IPS-NIHi11 (cell line): ENCODE measurements around the gene TTC16.

Experiments
- DNase-seq: peaks from one replicate; pipeline ENCODE4 v3.0.0; 2012; ENCODE audit warnings: mixed read lengths, low spot score

Gene TTC16

GRCh38 chr9:127722055-127722745 lies 6.3 kb downstream of the TTC16 start:
- DNase-seq = no peak

DNA sequence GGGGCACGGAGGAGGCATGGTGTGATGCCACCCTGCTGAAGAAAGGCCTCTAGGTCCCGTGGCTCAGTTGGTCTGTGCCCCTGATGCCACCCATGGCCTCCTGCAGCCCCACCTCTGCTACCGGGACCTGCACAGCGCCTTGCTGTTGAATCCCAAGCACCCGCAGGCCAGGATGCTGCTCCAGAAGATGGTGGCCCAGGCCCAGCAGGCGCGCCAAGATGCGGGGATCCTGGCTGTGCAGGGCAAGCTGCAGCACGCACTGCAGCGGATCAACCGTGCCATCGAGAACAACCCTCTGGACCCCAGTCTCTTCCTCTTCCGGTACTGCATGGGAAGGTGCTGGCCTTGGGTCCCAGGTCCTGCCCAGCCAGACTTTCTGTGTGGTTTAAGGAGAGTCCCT lies 7.1 kb downstream of the TTC16 start:
- no peak for DNase-seq

DNA sequence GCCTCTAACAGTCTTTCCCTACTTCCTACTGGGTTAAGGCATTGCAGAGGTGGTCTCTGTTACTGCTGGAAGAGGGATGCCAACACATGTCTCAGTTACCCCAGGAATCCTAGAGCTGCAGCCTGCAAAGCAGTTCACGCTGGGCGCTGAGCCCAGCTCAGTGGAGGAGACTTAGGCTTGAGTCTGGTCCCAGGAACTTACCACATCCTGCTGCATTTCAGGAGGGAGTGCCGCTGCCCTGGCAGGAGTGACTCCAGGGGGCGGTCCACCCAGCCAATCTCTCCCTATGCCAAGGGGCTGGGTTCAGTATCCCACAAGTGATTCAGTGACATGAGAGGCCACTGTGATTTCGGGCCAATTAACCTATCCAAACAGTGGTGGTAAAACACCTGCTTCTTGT lies 7.6 kb downstream of the TTC16 start:
- no peak for DNase-seq

GRCh38 chr9:127724012-127724411 lies 8.1 kb downstream of the TTC16 start:
- peak; percentile 18 for DNase-seq

DNA sequence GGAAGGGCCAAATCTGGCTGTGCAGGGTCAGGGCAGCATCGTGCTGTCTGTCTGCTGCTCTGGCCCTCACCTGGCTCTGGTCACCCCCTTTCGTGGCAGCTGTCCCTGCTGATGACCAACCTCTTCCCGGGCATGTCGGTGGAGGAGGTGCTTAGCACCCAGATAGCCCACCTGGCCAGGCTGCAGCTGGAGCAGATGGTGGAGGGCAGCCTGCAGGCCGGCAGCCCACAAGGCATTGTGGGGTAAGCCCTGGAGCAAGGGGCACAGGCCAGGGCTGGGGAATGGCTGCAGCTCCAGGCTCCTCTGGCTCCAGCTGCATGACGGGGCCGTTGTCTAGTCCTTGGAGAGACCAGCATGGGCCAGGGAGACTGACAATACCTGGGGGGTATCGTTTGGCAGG lies 11.0 kb downstream of the TTC16 start:
- DNase-seq = no peak

GRCh38 chr9:127728808-127729207 lies 12.9 kb downstream of the TTC16 start:
- no peak for DNase-seq

DNA sequence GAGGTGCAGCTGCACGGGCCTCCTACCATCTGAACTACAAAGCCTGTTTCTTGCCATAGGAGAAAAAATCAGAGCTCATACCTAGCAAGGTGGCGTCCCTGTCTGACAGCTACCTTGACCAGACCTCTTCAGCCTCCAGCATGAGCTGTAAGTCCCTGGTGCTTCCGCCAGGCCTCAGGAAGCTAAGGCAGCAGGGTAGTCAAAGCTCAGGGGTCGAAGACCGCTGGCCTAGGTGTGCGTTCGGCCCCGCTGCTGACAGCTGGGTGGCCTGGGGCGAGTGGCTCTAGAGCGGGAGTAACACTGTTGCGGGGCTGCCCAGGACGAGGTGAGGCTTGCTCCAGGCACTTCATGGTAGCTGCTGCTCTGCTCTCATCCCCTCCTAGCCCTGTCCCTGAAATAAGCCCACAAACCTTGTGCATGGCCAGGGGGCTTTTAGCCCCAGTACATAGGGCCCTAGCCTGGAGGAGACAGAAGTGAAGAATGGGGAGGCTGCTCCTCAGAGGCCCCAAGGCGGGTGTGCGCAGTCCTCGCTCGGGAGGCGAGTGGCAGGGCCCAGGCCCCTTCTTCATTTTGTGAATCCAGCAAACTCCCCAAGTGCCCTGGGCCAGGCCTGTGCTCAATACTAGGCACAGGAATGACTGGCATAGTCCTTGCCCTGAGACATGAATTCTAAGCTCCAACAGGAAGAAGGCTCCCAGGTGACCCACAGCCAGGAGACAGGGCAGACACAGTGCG lies 13.8 kb downstream of the TTC16 start:
- DNase-seq = no peak

DNA sequence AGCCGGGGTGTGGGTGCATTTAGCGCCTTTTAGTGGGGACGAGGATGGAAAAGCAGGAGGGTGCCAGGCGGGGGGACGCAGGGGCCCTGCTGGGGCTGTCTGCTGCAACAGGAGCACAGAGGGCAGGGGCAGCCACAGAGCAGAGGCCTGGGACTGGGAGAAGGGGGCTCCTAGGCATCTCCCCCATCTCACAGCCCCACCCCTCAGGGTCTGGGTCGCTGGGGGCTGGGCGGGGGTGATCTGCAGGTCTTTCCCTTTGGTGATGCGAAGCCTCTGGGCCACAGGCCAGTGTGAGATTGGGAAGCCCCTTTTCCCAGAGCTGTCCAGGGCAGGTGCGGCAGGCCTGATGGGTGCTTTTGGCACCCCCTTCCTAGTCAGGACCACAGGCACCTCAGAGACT lies 14.4 kb downstream of the TTC16 start:
- no peak for DNase-seq

DNA sequence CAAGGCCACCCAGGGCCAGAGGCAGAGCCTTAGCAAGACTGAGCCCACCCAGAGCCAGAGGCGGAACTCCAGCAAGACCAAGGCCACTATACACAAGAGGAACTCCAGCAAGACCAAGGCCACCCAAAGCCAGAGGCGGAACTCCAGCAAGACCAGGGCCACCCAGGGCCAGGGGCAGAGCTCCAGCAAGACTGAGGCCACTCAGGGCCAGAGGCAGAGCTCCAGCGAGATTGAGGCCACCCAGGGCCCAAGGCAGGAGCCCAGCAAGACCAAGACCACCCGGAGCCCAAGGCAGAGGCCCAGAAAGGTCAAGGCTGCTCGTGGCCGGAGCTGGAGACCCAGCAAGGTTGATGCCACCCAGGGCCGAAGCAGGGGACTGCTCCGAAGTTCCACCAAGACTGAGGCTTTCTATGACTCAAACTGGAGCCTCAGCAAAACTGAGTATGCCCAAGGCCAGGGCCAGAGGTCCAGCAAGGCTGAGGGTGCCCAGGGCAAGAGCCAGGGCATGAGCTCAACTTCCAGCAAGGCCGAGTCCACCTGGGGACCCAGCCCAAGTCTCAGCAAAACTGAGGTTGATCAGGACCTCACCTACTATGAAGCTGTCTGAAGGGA lies 15.0 kb downstream of the TTC16 start:
- no peak for DNase-seq

DNA sequence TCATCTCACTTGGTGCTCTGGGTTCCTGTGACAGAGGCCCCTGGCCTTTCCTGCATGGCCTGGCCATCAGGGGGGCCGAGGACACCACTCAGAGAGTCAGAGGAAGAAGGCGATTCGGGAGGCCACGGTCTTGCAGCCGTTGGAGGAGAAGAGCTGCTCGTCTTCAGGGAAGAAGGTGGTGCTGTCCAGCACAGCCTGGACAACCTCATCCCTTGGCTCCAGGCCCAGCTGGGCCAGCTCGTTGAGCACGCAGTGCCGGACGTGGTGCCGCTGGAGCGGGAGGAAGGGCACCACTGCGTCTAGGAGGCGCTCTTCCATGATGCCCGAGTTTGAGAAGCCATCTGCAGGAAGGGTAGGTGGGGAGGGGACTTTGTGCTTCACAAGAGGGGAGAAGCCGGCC lies 16.1 kb downstream of the TTC16 start:
- DNase-seq = no peak

DNA sequence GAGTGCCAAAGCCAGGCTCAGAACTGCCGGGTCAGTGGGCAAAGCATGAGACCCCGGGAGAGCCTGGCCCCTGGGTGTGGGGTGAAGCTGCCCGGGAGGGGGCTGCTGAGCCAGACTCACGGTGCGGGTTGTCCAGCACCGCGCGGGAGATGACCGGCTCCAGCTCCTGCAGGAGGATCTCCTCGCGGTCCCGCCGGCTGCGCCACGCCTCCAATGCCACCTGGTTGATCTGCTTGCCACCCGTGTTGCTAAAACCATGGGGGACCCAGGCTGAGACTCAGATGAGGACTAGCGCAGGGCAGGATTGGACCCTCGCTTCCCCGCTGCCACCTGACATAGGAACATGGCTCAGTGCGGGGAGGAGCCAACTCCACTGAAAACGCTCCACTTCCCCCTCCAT lies 16.6 kb downstream of the TTC16 start:
- DNase-seq = no peak

DNA sequence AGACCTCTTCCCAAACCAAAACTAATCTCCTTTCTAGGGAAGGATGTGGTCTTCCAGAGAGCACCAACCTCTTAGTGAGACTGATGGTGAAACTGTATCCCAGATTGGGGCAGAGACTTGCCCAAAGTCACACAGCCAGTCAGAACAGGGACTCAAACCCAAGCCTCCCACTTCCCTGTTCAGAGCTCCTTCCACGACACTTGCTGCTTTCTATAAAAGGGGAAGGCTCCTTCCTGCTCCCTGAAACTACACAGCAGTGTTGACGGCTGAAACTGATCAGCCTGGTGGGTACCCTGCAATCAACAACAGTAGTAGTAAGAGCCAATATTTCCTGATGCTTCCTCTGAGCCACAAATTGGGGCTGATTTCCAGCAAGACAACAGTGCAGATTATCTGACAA lies 17.7 kb downstream of the TTC16 start:
- DNase-seq = no peak

DNA sequence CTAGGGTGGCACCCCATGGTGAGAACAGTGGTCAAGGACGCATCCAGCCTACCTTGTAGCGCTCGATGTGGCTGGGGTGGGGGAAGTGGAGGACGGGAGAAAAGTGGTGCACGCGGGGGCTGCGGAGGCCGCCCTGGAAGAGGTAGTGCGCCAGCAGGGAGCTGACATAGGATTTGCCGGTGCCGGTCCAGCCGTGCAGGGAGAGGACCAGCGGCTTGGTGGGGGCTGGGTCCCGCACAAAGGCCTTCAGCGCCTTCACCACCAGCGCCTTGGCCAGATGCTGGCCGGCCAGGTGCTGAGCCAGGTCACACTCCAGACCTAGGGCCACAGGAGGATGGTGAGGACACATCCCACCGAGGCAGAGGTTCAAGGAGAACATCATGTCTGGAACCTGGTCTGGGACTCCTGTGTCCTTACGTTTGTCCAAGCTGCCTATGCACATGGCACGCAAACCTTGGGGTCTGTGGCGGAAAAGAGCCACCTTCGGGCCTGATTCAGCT lies 18.4 kb downstream of the TTC16 start:
- DNase-seq = no peak

DNA sequence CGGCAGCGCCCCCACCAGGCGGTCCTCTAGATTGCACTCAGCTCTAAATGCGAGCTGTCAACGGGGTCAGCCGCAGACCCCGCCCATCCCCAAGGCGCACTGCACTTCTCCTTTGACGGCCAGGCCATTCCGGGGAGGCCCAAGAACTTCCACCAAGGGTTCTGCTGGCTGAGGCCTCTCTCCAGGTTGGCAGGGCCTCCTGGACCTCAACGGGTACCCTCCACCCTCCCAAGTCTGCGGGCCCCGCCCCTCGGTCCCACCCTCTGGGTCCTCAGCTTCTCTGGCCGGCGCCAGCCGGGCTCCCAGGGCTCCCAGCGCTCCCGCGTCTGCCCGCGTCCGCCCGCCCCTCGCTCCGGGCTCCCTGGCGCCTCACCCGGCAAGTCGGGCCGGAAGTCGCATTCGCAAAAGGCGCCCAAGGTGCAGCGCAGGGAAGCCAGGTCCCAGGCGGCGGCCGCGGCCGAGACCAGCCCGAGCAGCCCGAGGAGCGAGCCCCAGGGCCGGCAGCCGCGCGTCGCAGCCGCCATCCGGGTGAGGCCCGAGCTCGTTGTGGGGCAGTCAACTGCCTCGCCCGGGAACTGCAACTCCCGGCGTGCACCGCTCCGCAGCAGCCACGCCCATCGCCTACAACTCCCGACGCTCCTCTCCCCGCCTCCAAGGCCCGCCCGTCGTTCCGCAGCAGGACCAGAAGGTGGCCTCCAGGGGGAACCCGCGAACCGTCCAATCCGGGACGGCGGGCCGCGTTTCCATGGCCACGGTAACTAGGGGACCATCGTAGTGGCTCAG lies 19.1 kb downstream of the TTC16 start, which contains the start of gene TOR2A:
Gene TOR2A (minus strand): TSS at position 548 of the 783 bp plus-strand sequence. CDS start 24 bp downstream, at position 524.
- DNase-seq = peak; percentile 94

DNA sequence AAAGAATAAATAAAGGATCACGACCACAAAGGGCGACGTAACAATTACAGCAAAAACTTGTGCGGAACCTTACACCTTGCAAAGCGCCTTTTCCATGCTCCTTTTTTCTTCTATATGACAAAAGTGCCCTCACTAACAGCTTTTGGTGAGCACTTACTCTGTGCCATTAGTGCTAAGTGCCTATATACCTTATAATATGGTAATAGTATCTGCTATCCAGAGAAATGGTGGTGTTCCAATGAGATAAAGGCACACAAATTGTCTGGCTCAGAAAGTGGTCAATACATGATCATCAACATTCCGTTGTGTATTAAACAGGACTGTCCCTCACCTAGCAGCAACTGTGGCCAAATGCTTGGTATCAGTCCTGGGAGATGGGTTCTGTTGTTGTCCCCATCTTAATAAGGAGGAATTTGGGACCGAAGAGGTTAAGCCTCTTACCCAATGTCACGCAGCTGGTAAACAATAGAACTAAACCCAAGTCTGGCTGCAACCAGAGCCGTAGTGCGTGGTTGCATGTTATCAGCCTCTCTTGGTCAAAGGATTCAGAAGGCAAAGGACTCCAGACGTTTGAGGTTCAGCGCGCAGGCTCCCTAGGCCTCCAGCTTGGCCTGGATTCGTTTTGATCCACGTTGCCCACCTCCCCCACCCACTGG lies 19.8 kb downstream of the TTC16 start:
- DNase-seq = no peak

- no peak for DNase-seq
Measured at GRCh38 chr9:127738666-127739065, 22.8 kb downstream of the TTC16 start.

DNA sequence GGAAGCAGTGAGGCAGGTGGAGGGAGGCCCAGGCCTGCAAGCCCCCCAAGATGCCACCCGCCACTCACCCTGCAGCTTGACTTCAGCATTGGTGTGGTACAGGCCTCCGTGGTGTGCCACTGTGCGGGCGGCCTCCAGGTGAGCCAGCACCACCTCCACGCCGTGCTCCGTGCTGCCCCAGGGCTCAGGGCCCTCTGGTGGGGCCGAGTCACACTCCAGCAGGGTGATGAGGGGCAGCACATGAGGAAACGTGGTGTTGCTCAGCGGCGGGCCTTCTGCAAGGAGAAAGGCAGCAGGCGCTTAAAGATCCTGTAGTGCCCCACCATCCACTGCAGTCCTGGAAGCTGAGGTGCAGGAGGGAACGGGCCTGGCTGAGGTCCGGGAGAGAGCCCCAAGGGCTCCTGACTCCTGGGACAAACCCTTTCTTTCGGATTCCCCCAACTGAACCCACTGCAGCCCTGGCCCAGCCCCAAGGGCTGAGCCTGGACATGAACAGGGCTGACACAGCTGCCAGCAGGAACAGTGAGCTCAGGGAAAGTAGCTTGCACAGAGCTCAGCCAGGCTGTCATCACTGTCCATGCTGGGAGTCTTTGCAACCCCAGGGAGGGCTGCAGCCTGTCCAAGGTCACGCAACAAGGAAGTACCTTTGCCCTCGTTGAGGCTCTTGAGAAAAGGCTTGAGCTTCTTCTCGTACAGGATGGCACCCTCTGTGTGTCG lies 23.9 kb downstream of the TTC16 start:
- no peak for DNase-seq

DNA sequence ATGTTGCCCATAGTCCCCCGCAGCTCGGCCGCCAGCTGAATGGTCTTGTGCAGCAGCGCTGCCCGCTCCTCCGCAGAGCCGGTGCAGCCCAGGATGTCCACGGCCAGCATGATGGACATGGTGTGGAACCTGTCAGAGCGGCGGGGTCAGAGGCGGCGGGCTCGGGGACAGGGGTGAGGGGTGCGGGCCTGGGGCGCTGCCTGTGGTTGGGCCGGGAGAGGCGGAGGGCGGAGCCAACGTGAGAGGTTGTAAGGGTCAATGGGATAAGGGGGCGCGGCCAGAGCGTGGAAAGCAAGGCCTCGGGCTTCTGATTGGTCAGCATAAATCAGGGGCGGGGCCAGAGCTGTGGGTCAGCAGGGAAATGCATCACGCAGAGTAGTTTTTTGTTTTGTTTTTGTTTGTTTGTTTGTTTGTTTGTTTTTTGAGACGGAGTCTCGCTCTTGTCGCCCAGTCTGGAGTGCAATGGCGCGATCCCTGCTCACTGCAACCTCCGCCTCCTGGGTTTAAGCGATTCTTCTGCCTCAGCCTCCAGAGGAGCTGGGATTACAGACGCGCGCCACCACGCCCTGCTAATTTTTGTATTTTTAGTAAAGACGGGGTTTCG lies 26.1 kb downstream of the TTC16 start:
- DNase-seq = peak; percentile 91

DNA sequence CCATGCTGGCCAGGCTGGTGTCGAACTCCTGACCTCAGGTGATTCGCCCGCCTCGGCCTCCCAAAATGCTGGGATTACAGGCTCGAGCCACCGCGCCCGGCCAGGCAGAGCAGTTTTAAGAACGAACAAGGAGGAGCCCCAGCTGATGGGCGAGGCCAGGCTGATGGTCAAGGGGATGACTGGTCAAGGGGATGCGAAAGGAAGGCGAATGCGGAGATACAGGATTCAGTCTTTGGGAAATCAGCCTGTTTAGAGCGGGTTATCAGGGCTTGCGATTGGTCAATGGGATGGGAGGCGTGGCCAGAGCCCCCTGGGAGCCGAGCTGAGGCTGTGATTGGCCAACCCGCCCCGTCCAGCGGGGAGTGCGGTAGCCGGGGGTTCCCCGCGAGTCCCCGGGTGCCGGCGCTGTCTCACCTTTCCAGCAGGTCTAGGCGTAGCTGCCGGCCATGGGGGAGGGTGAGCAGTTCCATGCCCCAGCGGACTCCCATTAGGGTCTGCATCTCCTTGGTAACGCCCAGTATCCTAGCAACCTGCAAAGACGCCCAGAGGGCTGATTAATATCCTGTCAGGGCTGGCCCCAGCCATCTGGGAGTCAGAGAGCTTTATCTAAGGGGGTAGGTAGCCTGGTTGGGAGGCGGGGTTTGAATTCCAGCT lies 26.7 kb downstream of the TTC16 start:
- DNase-seq = peak; percentile 95
